ENCODE results near the gene CILP.

CILP gene

DNA sequence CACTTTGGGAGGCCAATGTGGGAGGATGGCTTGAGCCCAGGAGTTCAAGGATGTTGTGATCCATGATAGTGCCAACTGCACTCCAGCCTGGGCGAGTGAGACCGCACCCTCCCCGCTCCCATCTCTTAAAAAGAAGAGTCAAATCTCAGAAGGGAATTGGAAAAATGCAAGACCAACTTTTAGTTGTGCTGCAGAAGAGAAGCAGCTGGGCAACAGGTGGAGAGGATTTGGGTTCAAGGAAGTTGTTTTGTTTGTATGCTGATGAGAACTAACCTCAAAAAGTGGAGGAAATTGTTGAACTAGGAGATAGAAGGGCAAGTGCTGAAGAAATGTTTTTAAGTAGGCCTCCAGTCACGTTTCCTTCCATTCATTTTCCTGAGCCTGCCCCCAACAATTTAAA lies 64.8 kb downstream of the CILP start:
- no peak for TF ChIP-seq TEAD4 (IDR thresholded peaks at IDR 0.05)
- no peak for TF ChIP-seq CREB1 (IDR thresholded peaks at IDR 0.05; ENCODE audit: low read depth)
- no peak for TF ChIP-seq EP300 (IDR thresholded peaks at IDR 0.05; ENCODE audit: borderline replicate concordance)
- TF ChIP-seq ZBTB7A (IDR thresholded peaks at IDR 0.05; ENCODE audit: low read depth), result no peak
- TF ChIP-seq REST (IDR thresholded peaks at IDR 0.05; ENCODE audit: low read depth), result no peak
- TF ChIP-seq CEBPB (IDR thresholded peaks at IDR 0.05), result no peak
- no peak for TF ChIP-seq USF1 (IDR thresholded peaks at IDR 0.05)
- no peak for TF ChIP-seq RAD21 (IDR thresholded peaks at IDR 0.05; ENCODE audit: low read depth)
- TF ChIP-seq TAF1 (IDR thresholded peaks at IDR 0.05; ENCODE audit: low read depth), result no peak
- no peak for TF ChIP-seq EGR1 (IDR thresholded peaks at IDR 0.05)
- no peak for TF ChIP-seq TCF12 (IDR thresholded peaks at IDR 0.05; ENCODE audit: low read depth)
- TF ChIP-seq MAX (IDR thresholded peaks at IDR 0.05), result no peak
- TF ChIP-seq NFIC (IDR thresholded peaks at IDR 0.05), result no peak
- no peak for TF ChIP-seq YY1 (IDR thresholded peaks at IDR 0.05; ENCODE audit: low read depth)
- no peak for TF ChIP-seq FOXM1 (IDR thresholded peaks at IDR 0.05; ENCODE audit: borderline replicate concordance, low read depth)
